AG04450 (cell line): Measurements from ENCODE around the gene FREY1. TPM values are rescaled to one million over a fixed set of nuclear protein-coding genes. Genes with fewer than 3 reads are reported as not detected.

ENCODE experiments used
- CTCF ChIA-PET: fragments of 300-600, 350-600 bp; formaldehyde crosslinking; extraction: SDS; loops from one replicate; lab custom pipeline; 2022; ENCODE audit warnings: antibody characterized with exemption, inconsistent platforms; lab: Charles Lee
- POLR2A ChIA-PET: fragments of 350-600 bp; formaldehyde crosslinking; extraction: SDS; loops from one replicate; lab custom pipeline; 2021; ENCODE audit warnings: antibody characterized with exemption, inconsistent platforms; lab: Yijun Ruan, JAX
- DNase-seq: peaks from one replicate; pipeline ENCODE4 v3.0.0-alpha.2; 2011; ENCODE audit warnings: low read depth, low spot score
- H3K27ac ChIP-seq: one replicate; pipeline ENCODE4 v1.5.1; 2012; ENCODE audit warnings: low read depth, low read length, control low read depth
- H3K27me3 ChIP-seq: one replicate; pipeline ENCODE4 v1.6.0; 2012; ENCODE audit warnings: low read length; ENCODE audit not compliant: control insufficient read depth, insufficient read depth
- H3K4me3 ChIP-seq: 2 replicates; pipeline ENCODE4 v1.5.1; 2011; ENCODE audit warnings: mild to moderate bottlenecking, low read depth, low read length, control low read depth
- H3K9me3 ChIP-seq: 2 replicates; pipeline ENCODE4 v1.5.1; 2012; ENCODE audit warnings: low read length; ENCODE audit not compliant: control insufficient read depth, insufficient read depth
- CTCF ChIP-seq: IDR thresholded peaks from 2 replicates; pipeline ENCODE4 v1.5.1; 2011; ENCODE audit warnings: low read depth, low read length, control low read depth, inconsistent platforms
- polyA plus RNA-seq: library from polyadenylated mRNA; depleted of rRNA; stranded (reverse); fragments of >200 nt; gene quantifications from 2 replicates; pipeline ENCODE4 v1.2.3, GENCODE V29; 2011

Gene FREY1
- polyA plus RNA-seq, 1 experiment, result not detected

GRCh38 chr11:45885274-45885920 is 21.7 kb downstream of the FREY1 start, which contains the start of gene MAPK8IP1:
TSS of gene MAPK8IP1 (plus strand) at chr11:45885651. CDS start at chr11:45885821, 170 bp downstream.
- ChIA-PET POLR2A (no interaction called here), CTCF (interaction anchor here (3.2 kb wide), 1 partner anchor 13 kb away, joined by 11 read pairs; no protein-coding TSS in a partner anchor)
- DNase-seq, result no peak
- H3K9me3 ChIP-seq, result no peaks in the 10 kb centered on the region; the same call in 1 of the 2 replicates
- peak within 1 kb of the TSS; percentile 47 for H3K4me3 ChIP-seq
- no peak for TF ChIP-seq CTCF
- no peak within 1 kb of the TSS for H3K27ac ChIP-seq
- peaks cover 17% of the 10 kb centered on the region for H3K27me3 ChIP-seq

- Histone ChIP-seq H3K27ac (no peak overlapping the region), H3K4me3 (no peak overlapping the region), H3K27me3 (peaks cover 16% of the 10 kb centered on the region), H3K9me3 (no peaks in the 10 kb centered on the region; the same call in 1 of the 2 replicates)
- TF ChIP-seq CTCF, result no peak
- CTCF ChIA-PET, result interaction anchor here (3.2 kb wide), 1 partner anchor 12 kb away, joined by 11 read pairs; no protein-coding TSS in a partner anchor
- DNase-seq, result no peak
- POLR2A ChIA-PET, result no interaction called here
Observed at GRCh38 chr11:45884596-45885185, 22.4 kb downstream of the FREY1 start.

GRCh38 chr11:45881708-45882368 is 25.2 kb downstream of the FREY1 start:
- Histone ChIP-seq H3K4me3 (no peak overlapping the region), H3K27me3 (peaks cover 9% of the 10 kb centered on the region), H3K9me3 (no peaks in the 10 kb centered on the region; the same call in 1 of the 2 replicates), H3K27ac (no peak overlapping the region)
- no peak for DNase-seq
- TF ChIP-seq CTCF, result no peak
- CTCF ChIA-PET, result interaction anchor here (3.2 kb wide), 1 partner anchor 9 kb away, joined by 11 read pairs; no protein-coding TSS in a partner anchor
- POLR2A ChIA-PET, result interaction anchor here (0.6 kb wide), 1 partner anchor 8 kb away, joined by 3 read pairs; no protein-coding TSS in a partner anchor

GRCh38 chr11:45880772-45881570 is 26.1 kb downstream of the FREY1 start:
- Histone ChIP-seq H3K9me3 (no peaks in the 10 kb centered on the region; the same call in 1 of the 2 replicates), H3K4me3 (no peak overlapping the region), H3K27ac (no peak overlapping the region), H3K27me3 (peaks cover 2% of the 10 kb centered on the region)
- DNase-seq, result no peak
- CTCF ChIA-PET, result interaction anchor here (1.0 kb wide), 1 partner anchor 20 kb away, joined by 3 read pairs; no protein-coding TSS in a partner anchor
- TF ChIP-seq CTCF, result no peak
- POLR2A ChIA-PET, result no interaction called here
